GM12891 (cell line): ENCODE data around the gene SZT2.

ENCODE experiments used
- DNase-seq: peaks from one replicate; pipeline ENCODE4 v3.0.0; 2011; ENCODE audit warnings: low spot score; ENCODE audit not compliant: insufficient read length
- FAIRE-seq: peaks from 2 replicates; lab custom pipeline; 2011; peaks lifted over from hg19 to GRCh38; lab: Jason Lieb, UNC
- PAX5 ChIP-seq: IDR thresholded peaks from 2 replicates; pipeline ENCODE4 v1.6.1; 2011; ENCODE audit warnings: low read length, moderate library complexity, mild to moderate bottlenecking; ENCODE audit not compliant: insufficient read depth, severe bottlenecking
- POLR2A ChIP-seq: IDR thresholded peaks from 2 replicates; pipeline ENCODE4 v1.6.1; 2011; ENCODE audit warnings: low read depth, low read length, control low read depth
- POLR2AphosphoS5 ChIP-seq: IDR thresholded peaks from 2 replicates; pipeline ENCODE4 v1.6.1; 2011; ENCODE audit warnings: low read depth, low read length, control low read depth
- POU2F2 ChIP-seq: IDR thresholded peaks from 2 replicates; pipeline ENCODE4 v1.6.1; 2011; ENCODE audit warnings: low read depth, mild to moderate bottlenecking, control low read depth, low read length, moderate library complexity
- SPI1 ChIP-seq: IDR thresholded peaks from 2 replicates; pipeline ENCODE4 v1.6.1; 2011; ENCODE audit warnings: low read depth, low read length, control low read depth
- TAF1 ChIP-seq: IDR thresholded peaks from 2 replicates; pipeline ENCODE4 v1.6.1; 2011; ENCODE audit warnings: low read depth, low read length, control low read depth

The SZT2 gene

DNA sequence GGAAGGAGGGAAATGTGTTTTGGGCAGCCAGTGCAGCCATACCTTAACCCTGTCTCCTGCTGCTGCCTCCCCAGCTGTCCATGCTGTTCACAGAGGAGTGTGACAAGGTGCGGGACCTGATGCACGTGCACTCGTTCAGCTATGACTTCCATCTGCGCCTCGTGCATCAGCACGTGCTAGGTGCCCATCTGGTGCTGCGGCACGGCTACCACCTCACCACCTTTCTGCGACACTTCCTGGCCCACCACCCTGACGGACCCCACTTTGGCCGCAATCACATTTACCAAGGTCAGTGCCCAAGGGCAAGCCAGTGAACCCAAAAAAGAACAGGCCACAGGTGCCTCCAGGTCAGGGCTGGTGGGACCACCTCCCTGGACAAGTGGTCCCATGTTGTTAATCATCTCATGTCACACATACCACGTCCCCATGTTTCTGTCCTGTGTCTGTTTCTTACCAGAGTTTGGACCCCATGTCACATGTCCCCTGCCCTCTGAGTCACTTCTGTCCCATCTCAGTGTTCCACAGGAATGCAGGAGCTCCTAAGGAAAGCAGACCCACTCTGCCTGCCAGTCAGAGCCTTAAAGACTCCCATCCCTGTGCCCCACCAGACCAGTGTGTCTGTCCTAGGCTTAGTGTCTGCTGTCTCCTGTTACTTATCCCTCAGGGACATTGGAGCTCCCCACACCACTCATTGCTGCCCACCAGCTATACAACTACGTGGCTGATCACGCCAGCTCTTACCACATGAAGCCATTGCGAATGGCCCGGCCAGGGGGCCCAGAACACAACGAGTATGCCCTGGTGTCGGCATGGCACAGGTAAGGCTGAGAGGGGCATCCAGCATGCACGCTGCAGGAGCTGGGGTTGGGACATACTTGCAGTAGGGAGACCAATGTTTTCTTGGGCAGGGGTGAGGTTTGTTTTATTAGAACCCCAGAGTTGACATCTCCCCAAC is 57.5 kb downstream of the SZT2 start:
- DNase-seq (no peak), FAIRE-seq (no peak)
- no peak for TF ChIP-seq POLR2A
- no peak for TF ChIP-seq TAF1
- TF ChIP-seq POLR2AphosphoS5 = no peak
- TF ChIP-seq PAX5 = no peak
- TF ChIP-seq SPI1 = no peak
- TF ChIP-seq POU2F2 = no peak

- FAIRE-seq = no peak
- TF ChIP-seq POLR2A (no peak), POLR2AphosphoS5 (no peak), SPI1 (no peak), POU2F2 (no peak), TAF1 (no peak), PAX5 (no peak)
- DNase-seq = no peak
These were observed 58.4 kb downstream of the SZT2 start for GRCh38 chr1:43447891-43448708.

DNA sequence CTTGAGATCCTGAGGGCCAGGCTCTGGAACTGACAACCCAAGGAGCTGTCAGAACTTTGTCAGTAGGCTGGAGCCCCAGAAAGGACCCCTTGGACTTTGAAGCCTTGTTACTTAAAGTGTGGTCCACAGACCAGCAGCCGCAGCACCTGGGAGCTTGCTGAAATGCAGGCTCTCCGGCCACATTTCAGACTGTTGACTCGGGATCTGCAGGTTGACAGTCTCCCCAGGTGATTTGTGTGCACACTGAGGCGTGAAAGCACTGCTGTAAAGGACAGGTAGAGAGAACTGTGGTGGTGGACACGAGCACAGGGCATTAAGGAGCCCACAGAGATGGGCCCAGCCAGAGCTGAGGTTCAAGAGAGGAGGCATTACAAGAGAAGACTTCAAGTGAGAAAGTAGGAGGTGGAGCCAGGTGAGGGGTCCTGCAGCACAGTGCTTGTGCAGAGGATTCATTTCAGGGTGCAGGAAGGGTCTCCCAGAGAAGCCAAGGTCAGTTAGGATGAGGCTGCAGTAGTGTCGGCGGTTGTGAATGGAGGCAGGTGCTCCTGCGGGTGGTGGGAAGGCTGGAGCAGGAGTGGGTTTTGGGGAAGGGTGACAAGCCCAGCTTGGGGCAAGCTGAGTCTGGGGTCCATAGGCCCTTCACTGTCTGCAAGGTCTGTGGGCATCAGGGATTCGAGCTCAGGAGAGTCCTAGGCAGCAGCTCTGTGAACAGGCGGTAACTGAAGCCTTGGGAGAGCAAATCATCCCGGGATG is 59.4 kb downstream of the SZT2 start:
- TF ChIP-seq PAX5 = no peak
- no peak for TF ChIP-seq POLR2A
- no peak for TF ChIP-seq POLR2AphosphoS5
- TF ChIP-seq POU2F2 = no peak
- no peak for TF ChIP-seq TAF1
- TF ChIP-seq SPI1 = no peak
- DNase-seq (no peak), FAIRE-seq (no peak)

GRCh38 chr1:43449708-43450069 is 60.0 kb downstream of the SZT2 start:
- FAIRE-seq (no peak), DNase-seq (no peak)
- TF ChIP-seq TAF1 (no peak), SPI1 (no peak), PAX5 (no peak), POLR2AphosphoS5 (no peak), POU2F2 (no peak), POLR2A (no peak)

GRCh38 chr1:43450251-43450941 is 60.7 kb downstream of the SZT2 start:
- no peak for FAIRE-seq
- DNase-seq = no peak
- TF ChIP-seq SPI1 (no peak), POLR2AphosphoS5 (no peak), TAF1 (no peak), POU2F2 (no peak), POLR2A (no peak), PAX5 (no peak)

DNA sequence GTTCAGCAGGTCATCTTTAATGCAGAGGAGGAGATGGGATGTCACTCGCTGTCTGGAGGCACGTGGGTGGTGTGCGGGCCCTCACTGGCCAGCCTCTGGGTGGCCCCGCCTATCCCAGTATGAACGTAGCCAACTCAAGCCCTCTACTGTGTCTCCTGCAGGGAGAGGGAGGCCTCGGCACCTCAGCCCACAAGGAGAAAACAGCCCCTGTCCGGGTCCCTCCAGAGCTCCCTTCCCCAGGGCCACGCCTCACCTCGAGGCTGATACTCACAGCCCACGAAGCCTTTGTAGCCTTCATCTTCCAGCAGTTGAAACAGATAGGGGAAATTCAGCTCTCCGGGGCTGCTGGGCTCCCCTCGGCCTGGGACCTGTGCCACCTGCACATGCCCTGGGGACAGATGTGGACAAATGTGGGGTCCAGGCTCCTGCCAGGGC is 61.5 kb downstream of the SZT2 start:
- TF ChIP-seq PAX5 (no peak), POLR2A (no peak), POU2F2 (no peak), POLR2AphosphoS5 (no peak)
- DNase-seq (no peak), FAIRE-seq (no peak)

DNA sequence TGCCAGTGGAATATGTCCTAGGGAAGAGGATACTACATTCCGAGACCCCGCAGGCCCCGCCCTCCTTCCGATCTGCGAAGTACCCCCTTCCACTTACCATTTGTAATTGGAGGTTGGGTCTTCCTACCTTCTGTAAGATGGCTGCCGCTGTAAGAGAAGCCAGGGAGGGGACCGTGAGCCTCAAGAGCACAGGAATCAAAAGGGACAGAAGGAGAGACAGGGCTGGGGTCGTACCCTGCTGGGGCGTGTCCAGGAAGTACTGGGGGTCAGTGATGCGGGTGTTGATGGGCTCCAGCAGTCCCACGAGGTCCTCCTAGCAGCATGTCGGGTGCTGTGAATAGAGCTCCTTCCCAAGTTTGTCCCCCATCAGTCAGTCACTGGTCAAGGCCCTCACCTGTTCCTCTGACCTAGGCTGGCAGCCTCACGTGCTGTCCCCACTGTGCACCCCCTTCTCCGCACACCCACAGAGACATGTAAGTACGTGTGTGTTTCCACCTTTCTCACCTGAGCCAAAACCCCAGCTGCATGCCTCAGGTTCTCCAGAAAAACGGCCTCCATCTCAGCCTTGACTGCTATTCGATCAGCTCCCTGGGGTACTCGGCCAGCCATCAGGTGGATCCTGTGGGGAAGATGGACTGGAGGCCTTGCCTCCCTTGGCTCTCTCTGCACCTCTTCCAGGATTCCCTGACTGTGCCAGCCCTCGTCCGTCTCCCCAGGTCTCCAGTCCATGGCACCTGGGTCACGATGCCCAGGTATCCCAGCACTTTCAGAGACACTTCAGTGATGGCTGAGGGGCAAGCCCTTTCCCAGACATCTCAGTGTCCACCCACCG is 62.2 kb downstream of the SZT2 start:
- TF ChIP-seq TAF1 = no peak
- TF ChIP-seq POLR2AphosphoS5 = no peak
- no peak for TF ChIP-seq PAX5
- no peak for TF ChIP-seq POU2F2
- TF ChIP-seq POLR2A = no peak
- no peak for TF ChIP-seq SPI1
- DNase-seq = no peak
- no peak for FAIRE-seq

- no peak for FAIRE-seq
- no peak for DNase-seq
- TF ChIP-seq POU2F2 (no peak), TAF1 (no peak), POLR2AphosphoS5 (no peak), PAX5 (no peak), SPI1 (no peak)
These were observed 63.2 kb downstream of the SZT2 start for GRCh38 chr1:43452789-43453441.
